Measurements from ENCODE around the gene FAM163A. TPM values are rescaled to one million over a fixed set of nuclear protein-coding genes. Genes with fewer than 3 reads are reported as not detected.
"Not testable (repeated sequence)": the region's sequence is repeated elsewhere in the genome, so short reads cannot be mapped to it uniquely, and the experiment has no call there.

The FAM163A gene
- total RNA-seq, 1 donor from 2014 or later: 1.4 TPM

DNA sequence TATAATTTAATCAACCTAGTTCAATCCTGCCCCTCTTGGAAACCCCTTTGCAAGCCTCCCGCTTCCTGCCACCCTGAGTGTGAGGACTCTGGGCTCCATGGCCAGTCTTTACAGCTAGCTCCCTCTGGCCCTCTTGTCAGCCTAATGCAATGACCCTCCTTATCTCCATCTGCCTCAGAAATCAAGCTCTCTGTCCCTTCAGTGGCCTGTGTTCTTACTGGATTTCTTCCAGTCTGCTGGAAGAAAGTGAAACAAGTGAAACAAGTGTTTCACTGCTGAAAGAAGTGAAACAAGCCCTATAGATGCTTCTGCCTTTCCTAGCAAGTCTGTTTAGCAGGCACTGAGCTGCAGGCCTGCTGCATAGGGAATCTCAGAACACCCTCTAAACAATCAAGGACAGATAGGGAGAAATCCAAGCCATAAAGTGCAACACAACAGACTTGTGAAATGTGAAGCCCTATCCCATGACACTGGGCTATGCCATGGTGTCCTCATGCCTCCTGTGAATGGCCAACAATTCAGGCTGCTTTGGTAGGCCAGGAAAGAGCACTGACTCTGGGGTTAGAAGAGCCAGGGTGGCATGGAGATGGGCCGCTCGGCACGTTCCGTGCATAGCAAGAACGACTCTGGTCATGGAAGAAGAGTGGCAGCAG, 55.9 kb downstream of the FAM163A start:
- no peak for DNase-seq (ENCODE audit: extremely low spot score, unreplicated experiment)
- Mint-ChIP-seq H3K4me1 (ENCODE audit: unreplicated experiment) (peaks cover 5% of the 10 kb centered on the region), H3K36me3 (no peaks in the 10 kb centered on the region), H3K27me3 (peaks cover 22% of the 10 kb centered on the region), H3K4me3 (no peak overlapping the region), H3K9me3 (no peaks in the 10 kb centered on the region), H3K27ac (peak overlapping the region; percentile 12)
- TF ChIP-seq, protein P1, sequence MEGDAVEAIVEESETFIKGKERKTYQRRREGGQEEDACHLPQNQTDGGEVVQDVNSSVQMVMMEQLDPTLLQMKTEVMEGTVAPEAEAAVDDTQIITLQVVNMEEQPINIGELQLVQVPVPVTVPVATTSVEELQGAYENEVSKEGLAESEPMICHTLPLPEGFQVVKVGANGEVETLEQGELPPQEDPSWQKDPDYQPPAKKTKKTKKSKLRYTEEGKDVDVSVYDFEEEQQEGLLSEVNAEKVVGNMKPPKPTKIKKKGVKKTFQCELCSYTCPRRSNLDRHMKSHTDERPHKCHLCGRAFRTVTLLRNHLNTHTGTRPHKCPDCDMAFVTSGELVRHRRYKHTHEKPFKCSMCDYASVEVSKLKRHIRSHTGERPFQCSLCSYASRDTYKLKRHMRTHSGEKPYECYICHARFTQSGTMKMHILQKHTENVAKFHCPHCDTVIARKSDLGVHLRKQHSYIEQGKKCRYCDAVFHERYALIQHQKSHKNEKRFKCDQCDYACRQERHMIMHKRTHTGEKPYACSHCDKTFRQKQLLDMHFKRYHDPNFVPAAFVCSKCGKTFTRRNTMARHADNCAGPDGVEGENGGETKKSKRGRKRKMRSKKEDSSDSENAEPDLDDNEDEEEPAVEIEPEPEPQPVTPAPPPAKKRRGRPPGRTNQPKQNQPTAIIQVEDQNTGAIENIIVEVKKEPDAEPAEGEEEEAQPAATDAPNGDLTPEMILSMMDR (conservative IDR thresholded peaks at IDR 0.05): no peak

DNA sequence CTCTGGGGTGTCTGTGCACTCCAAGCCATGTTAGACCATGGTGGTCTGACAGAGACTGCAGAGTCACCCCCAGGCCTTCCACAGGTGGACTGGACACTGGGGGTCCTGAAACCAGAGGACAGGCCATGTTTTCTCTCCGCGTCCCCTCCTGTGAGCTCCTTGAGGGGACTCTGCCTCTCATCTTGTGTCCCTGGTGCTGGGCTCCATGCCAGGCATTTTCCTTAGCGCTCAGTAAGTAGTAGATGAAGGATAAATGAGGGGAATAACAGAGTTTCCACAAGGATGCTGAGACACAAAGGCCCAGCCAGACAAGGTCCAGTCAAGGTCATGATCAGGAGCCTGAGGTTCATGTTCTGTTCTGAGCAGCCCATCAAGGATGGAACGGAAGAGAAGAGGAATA, 57.4 kb downstream of the FAM163A start:
- DNase-seq (ENCODE audit: extremely low spot score, unreplicated experiment): no peak
- Mint-ChIP-seq H3K9me3 (no peaks in the 10 kb centered on the region), H3K36me3 (no peaks in the 10 kb centered on the region), H3K27me3 (peaks cover 22% of the 10 kb centered on the region), H3K27ac (no peak overlapping the region), H3K4me1 (ENCODE audit: unreplicated experiment) (no peaks in the 10 kb centered on the region), H3K4me3 (no peak overlapping the region)
- TF ChIP-seq, protein P1 (conservative IDR thresholded peaks at IDR 0.05): no peak

DNA sequence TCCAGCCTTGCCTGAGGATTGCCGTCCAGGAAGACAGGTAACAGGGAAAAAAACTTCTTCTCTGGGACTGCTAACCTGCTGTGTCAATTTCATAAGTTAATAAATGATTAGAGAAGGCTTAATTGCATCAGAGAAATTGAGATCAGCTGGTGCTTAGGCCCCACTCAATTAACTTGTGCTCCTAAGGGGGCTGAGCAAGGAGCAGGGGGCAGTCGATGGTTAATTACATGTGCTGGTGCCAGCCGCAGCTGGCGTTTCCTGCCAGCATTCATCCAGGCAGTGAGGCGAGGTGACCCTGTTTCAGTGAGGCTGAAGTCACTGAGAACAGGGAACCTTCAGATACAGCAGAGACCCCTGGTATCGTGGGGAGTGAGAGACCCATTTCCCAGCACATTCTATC, 60.0 kb downstream of the FAM163A start:
- Mint-ChIP-seq H3K9me3 (no peaks in the 10 kb centered on the region), H3K36me3 (no peaks in the 10 kb centered on the region)

DNA sequence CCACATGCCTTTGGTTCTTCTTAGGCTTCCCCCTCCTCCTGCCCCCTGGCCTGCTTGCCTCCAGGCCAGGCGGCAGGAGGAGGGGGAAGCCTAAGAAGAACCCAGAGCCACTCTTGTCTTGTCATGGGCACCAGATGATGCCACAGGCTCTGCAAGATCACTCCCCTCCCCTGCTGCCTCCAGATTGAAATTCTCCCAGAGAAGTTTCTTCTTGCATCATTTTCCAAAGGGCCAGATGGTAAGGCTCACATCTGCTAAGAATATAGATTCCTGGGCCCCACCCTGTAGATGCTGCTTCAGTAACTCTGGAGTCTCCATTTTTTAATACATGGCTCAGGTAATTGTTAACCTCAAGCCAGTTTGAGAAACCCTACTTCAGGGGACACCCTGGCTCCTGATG, 60.8 kb downstream of the FAM163A start:
- TF ChIP-seq, protein P1 (conservative IDR thresholded peaks at IDR 0.05): no peak
- peaks cover 7% of the 10 kb centered on the region for H3K4me1 Mint-ChIP-seq (ENCODE audit: unreplicated experiment)
- H3K9me3 Mint-ChIP-seq: no peaks in the 10 kb centered on the region

More for the DNA sequence above, 60.0 kb downstream of the FAM163A start:
- H3K27me3 Mint-ChIP-seq: peaks cover 23% of the 10 kb centered on the region
- H3K27ac Mint-ChIP-seq: no peak overlapping the region
- TF ChIP-seq, protein P1 (conservative IDR thresholded peaks at IDR 0.05): no peak
- peaks cover 7% of the 10 kb centered on the region for H3K4me1 Mint-ChIP-seq (ENCODE audit: unreplicated experiment)
- H3K4me3 Mint-ChIP-seq: no peak overlapping the region
- no peak for DNase-seq (ENCODE audit: extremely low spot score, unreplicated experiment)

DNA sequence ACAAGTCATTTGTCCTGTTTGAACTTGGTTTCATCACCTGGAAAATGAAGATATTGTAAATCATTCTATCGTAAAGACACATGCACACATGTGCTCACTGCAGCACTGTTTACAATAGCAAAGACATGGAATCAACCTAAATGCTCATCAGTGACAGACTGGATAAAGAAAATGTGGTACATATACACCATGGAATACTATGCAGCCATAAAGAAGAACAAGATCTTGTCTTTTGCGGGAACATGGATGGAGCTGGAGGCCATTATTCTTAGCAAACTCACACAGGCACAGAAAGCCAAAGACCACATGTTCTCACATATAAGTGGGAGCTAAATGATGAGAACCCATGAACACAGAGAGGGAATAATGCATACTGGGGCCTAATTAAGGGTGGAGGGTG, 61.3 kb downstream of the FAM163A start:
- not testable (repeated sequence) for H3K9me3 Mint-ChIP-seq; H3K27ac Mint-ChIP-seq; DNase-seq (ENCODE audit: extremely low spot score, unreplicated experiment); H3K4me3 Mint-ChIP-seq; H3K36me3 Mint-ChIP-seq; H3K4me1 Mint-ChIP-seq (ENCODE audit: unreplicated experiment)
- H3K27me3 Mint-ChIP-seq: peaks cover 16% of the 10 kb centered on the region

More for the DNA sequence above, 60.8 kb downstream of the FAM163A start:
- no peak for DNase-seq (ENCODE audit: extremely low spot score, unreplicated experiment)
- no peak overlapping the region for H3K4me3 Mint-ChIP-seq
- peaks cover 20% of the 10 kb centered on the region for H3K27me3 Mint-ChIP-seq
- H3K27ac Mint-ChIP-seq: no peak overlapping the region
- H3K36me3 Mint-ChIP-seq: no peaks in the 10 kb centered on the region

DNA sequence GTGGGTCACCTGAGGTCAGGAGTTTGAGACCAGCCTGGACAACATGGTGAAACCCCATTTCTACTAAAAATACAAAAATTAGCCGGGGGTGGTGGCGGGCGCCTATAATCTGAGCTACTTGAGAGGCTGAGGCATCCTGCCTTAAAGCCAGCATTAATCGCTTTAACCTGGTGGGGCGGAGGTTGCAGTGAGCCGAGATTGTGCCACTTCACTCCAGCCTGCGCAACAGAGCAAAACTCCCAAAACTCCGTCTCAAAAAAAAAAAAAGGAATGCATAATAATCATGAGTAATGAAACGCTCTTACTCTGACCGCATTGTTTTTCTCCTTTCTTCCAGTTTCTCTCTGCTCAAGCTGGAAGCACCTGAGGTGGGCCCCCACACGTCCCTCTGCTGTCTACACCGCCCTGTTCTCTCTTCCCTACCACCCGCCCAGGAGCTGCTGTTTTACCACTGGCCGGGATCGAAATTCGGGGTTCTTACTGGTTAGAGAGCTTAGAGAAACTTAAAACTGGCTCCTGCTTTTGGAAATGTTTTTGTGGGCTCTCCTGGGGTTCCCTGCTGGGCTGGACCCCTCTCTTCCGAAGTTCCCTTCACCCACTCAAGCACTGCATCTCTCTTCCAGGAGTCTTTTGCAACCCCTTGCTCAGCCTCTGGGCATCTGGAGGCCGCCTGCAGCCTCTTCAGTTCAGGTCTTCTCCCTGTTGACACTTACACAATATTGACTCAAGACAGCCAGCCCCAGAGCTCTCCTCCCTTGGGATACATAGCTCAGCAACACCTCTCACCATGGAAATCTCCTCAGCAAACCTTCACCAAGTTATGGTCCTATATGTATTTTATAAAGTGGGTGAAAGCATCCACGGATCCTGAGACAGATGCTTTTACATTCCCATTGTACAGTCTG, 62.5 kb downstream of the FAM163A start:
- TF ChIP-seq, protein P1 (conservative IDR thresholded peaks at IDR 0.05): no peak
- Mint-ChIP-seq H3K27me3 (peaks cover 20% of the 10 kb centered on the region), H3K27ac (peak overlapping the region; percentile 16), H3K36me3 (no peaks in the 10 kb centered on the region), H3K9me3 (no peaks in the 10 kb centered on the region), H3K4me1 (ENCODE audit: unreplicated experiment) (peaks cover 12% of the 10 kb centered on the region), H3K4me3 (no peak overlapping the region)
- no peak for DNase-seq (ENCODE audit: extremely low spot score, unreplicated experiment)
